Stimulated activated CD8-positive, alpha-beta memory T cell treated with anti-CD3 and anti-CD28 coated beads, Interleukin-7, amount 100 ng/mL, for 48 hours (primary cell): Measurements from ENCODE around the gene METRN.

Experiments
- DNase-seq, 2 donors: peaks; one replicate each; pipeline ENCODE4 v3.0.0-alpha.2; 2020; ENCODE audit warnings: low read depth in 1 of 2; ENCODE audit errors: extremely low read depth in 1 of 2

The METRN gene

GRCh38 chr16:677316-678190 lies 37.4 kb upstream of the METRN start:
- DNase-seq: no peak

GRCh38 chr16:678209-678857 lies 36.6 kb upstream of the METRN start:
- DNase-seq: no peak

DNA sequence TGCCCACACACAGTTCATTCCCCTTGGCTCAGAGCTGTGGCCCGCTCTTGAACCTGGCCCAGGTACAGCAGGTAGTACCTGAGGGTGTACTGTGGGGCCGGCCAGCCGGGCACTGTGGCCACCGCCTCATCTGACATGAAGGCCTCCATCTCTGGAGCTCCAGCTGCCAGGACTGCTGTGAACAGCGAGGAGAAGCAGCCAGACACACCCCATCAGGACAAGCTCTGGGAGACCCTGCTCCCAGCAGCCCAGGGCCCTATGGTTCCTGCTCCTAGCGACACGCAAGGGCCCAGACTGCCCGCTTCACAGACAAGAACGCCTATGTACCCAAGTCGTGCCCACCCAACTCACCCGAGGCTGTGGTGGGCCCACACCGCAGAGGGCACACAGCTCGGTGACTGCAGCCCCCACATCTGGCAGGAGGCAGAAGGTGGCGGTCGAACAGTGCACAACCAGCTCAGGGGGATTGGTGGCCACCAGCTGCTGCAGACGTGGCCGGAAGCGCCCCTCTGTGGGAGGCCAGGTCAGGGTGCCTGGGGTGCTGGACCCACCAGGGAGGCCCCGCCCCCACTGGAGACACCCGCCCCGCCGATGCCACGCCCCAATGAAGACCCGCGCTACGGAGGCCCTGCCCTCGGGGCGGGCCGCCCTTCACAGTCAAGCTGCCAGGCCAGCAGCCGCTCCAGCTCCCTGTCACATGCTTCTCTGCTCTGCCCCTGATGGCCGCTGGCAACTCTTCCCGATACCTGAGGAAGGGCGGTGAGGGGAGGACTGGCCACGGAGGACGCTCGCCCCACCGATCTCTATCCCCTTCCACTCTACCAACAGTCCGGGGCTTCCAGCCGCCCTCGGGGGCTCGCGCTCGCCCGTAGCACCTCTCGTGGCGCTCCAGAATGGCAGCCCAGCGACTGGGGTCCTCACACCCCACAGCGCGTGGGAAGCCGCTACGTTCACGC lies 35.8 kb upstream of the METRN start:
- no peak for DNase-seq

- DNase-seq: peak; percentile 74 to 83
These were observed 34.9 kb upstream of the METRN start, which contains the start of gene STUB1 for GRCh38 chr16:679814-680624. TSS of gene STUB1 (plus strand) at chr16:680410. CDS start at chr16:680526, 116 bp downstream.

DNA sequence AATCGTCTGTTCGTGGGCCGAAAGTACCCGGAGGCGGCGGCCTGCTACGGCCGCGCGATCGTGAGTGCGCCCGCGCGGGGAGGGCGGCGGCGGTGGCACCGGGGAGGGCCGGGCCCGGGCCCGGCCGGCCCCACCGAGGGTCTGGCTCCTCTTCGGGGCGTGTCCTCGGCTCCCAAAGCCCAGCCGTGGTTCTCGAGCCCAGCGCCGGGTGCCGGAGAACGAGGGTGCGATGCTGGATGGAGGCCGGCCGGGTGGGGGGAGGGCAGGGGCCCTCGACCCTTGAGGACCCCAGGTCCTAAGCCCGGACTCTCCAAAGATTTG lies 34.3 kb upstream of the METRN start:
- no peak for DNase-seq

DNA sequence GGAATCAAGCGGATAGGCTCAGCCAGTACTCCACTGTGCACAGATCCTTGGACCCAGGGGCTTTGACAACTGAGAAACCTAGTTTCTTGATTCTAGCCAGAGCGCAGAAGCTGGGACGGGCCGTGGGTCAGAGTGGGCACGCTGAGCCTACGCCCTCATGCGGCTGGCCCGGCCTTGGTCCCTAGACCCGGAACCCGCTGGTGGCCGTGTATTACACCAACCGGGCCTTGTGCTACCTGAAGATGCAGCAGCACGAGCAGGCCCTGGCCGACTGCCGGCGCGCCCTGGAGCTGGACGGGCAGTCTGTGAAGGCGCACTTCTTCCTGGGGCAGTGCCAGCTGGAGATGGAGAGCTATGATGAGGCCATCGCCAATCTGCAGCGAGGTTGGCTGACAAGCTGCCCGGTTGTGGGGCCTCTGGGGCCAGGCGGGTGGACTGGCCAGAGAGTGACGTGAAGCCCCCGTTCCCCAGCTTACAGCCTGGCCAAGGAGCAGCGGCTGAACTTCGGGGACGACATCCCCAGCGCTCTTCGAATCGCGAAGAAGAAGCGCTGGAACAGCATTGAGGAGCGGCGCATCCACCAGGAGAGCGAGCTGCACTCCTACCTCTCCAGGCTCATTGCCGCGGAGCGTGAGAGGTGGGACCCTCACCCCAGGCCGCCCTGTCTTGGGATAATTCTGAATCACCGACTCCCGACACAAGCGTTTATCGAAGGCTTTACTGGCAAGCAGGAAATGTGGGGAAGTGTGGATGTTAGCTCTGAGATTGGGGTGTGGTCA lies 33.8 kb upstream of the METRN start:
- DNase-seq: no peak

DNA sequence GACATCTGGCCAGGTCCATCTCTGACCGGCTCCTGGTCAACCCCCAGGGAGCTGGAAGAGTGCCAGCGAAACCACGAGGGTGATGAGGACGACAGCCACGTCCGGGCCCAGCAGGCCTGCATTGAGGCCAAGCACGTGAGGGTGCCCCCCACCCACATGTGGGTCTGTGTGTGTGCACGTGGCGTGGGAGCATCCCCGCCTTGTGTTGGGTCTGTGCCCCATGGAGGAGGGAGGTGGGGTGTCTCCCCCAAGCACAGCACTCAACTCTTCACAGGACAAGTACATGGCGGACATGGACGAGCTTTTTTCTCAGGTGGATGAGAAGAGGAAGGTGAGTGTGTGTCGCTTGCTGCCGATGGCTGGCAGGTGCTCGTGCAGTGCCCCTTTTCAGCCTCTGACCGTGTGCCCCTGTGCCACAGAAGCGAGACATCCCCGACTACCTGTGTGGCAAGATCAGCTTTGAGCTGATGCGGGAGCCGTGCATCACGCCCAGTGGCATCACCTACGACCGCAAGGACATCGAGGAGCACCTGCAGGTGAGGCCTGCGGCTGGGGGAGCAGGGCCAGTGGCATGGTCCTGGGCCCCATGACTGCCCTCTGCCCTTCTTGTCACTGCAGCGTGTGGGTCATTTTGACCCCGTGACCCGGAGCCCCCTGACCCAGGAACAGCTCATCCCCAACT lies 33.0 kb upstream of the METRN start:
- no peak for DNase-seq

DNA sequence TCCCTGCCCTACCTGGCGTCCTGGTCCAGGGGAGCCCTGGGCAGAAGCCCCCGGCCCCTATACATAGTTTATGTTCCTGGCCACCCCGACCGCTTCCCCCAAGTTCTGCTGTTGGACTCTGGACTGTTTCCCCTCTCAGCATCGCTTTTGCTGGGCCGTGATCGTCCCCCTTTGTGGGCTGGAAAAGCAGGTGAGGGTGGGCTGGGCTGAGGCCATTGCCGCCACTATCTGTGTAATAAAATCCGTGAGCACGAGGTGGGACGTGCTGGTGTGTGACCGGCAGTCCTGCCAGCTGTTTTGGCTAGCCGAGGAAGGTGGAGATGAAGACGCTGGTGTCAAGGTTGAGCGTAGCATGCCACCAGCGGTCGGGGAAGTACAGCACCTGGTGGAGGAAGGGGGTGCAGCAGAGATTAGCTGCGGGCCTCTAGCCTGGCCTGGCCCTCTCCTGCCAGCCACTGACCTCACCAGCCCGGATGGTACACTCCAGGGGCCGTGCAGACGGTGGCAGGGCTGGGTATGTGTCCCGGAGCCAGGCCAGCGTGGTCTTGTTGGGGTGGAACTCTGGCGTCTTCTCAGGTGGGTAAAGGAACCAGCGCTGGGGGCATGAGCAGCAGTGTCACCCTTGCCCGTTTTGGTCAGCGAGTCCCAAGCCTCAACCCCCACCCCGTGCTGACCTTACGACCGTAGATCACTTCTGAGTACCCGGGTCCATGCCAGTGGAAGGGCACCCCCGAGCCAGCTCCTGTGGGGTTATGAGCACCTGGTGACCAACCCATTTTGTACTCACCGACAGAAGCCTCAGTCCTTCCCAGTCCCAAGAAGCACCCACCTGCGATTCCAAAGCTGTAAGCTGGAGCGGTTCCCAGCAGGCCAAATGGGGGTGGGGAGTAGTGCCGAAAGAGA lies 32.2 kb upstream of the METRN start:
- DNase-seq: no peak

GRCh38 chr16:683396-684070 lies 31.4 kb upstream of the METRN start:
- no peak for DNase-seq

- DNase-seq: peak; percentile 95 to 96
These were observed 30.7 kb upstream of the METRN start, which contains the start of gene JMJD8 for GRCh38 chr16:684071-684794. TSS of gene JMJD8 (minus strand) at chr16:684334. CDS start at chr16:684319, 15 bp downstream.

DNA sequence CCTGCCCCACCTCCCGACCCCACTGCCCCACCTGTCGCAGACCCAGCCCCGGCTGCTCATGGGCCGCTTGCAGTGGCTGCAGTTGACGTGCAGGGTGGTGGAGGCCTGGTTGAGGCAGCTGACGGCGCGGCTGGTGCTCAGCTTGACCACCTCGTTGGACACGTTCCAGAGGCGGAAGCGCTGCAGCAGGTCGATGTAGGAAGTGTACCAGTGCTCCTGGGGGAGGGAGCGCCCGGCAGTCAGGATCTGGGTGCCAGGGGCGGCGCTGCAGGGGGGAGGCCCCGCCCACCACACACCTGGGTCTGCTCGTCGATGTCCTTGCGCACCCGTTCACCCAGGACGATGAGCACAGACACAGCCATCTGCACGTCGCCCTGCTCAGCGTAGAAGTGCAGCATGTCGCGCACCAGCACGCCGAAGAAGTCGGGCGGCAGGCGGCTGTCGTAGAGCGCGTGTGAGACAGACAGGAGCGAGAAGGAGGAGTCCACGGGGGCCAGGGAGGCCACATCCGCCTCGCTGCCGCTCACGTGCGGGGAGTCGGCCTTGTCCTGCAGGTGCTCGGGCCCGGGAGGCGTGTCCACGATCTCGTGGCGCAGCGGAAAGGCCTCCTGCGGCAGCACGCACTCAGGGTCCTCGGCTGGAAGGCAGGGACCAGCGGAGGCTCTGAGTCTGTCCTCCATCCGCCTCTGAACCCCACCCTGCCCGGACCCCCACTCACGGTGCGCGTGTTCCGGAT lies 29.8 kb upstream of the METRN start:
- no peak for DNase-seq

GRCh38 chr16:685967-686366 lies 29.0 kb upstream of the METRN start:
- DNase-seq: no peak

DNA sequence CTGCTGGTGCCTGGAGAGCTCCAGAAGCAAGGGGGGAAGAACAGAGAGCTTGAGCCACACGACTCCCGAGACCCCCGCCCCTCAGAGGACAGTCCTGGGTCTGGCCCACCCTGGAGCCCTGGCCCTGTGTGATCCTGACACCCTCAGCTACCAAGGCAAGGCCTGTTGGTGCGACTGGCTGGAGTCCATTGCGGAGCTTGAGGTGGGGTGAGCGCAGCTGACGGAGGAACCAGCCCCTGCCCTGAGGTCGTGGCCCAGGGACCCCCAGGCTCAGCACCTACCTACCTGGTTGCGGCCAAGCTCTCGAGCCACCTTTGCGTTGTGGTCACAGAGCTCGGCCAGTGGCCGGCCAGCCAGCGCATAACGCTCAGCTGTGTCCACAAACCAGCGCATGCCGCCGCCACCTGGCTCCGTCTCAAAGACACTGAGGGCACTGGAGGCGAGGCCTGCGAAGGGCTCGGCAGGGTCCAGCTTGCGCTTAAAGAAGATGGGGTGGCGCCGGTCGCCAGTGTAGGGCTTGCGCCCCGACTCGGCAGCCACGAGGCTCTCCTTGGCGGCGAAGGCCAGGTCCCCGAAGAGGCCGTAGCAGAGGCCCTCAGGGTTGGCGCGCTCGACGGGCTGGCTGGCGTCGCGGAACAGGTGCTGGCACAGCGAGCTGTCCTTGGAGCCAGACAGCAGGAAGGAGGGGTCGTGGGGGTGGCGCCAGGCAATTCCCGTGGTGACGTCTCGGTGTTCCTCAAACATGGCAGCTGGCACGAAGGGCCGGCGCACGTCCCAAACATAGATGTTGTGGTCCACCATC lies 28.3 kb upstream of the METRN start:
- no peak for DNase-seq

GRCh38 chr16:687499-687898 lies 27.4 kb upstream of the METRN start:
- DNase-seq: no peak

- no peak for DNase-seq
These were observed 25.6 kb upstream of the METRN start for GRCh38 chr16:689175-689897.
